Fibroblast of mammary gland (primary cell): Measurements from ENCODE around the gene POP7.

Source experiments
- DNase-seq: peaks from one replicate; pipeline ENCODE4 v3.0.0-alpha.2; 2010; ENCODE audit warnings: low read depth
- H3K4me3 ChIP-seq: 2 replicates; pipeline ENCODE4 v1.5.1; 2011; ENCODE audit warnings: low read depth, mild to moderate bottlenecking, low read length, moderate library complexity; ENCODE audit not compliant: control insufficient read depth
- TF ChIP-seq, protein P1 (sequence below): conservative IDR thresholded peaks from 2 replicates; pipeline ENCODE4 v1.5.1; 2011; ENCODE audit warnings: low read depth, low read length, inconsistent platforms; ENCODE audit not compliant: control insufficient read depth, insufficient read depth

Gene POP7

DNA sequence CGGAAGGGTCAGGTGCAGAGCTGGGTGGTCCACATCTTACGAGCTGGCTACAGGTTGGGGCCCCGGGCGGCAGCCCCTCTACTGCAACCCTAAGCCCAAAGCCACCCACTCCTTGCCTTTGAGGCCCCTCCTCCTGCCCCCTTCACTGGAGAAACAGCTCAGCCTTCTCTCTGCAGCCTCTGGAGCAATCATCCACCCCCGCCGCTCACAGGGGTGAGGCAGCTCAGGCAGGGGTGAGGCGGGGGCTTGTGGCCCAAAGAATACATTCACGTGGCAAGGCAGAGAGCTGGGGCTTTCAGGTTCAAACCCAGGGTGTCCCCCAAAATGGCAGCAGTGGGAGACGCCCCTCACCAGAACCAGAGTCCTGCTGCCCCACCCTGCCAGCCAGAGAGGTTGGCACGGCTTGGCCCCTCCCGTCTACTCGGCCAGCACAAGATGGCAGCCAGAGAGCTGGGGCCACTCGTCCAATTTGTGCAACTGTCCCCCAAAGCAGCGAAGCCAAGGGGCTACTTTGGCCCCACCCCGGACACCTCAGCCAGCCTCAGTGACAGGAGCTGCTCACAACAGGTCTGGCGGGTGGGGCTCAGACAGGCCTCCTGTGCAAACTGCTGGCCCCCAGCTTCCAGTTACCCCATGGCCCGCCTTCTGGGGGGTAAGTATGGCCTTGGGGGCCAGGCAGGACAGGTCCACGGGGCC, 25.2 kb upstream of the POP7 start:
- DNase-seq, result peak; percentile 42
- H3K4me3 ChIP-seq, result no peak overlapping the region
- TF ChIP-seq, protein P1, sequence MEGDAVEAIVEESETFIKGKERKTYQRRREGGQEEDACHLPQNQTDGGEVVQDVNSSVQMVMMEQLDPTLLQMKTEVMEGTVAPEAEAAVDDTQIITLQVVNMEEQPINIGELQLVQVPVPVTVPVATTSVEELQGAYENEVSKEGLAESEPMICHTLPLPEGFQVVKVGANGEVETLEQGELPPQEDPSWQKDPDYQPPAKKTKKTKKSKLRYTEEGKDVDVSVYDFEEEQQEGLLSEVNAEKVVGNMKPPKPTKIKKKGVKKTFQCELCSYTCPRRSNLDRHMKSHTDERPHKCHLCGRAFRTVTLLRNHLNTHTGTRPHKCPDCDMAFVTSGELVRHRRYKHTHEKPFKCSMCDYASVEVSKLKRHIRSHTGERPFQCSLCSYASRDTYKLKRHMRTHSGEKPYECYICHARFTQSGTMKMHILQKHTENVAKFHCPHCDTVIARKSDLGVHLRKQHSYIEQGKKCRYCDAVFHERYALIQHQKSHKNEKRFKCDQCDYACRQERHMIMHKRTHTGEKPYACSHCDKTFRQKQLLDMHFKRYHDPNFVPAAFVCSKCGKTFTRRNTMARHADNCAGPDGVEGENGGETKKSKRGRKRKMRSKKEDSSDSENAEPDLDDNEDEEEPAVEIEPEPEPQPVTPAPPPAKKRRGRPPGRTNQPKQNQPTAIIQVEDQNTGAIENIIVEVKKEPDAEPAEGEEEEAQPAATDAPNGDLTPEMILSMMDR, result no peak

GRCh38 chr7:100681491-100682227, 24.3 kb upstream of the POP7 start:
- TF ChIP-seq, protein P1, result no peak
- DNase-seq, result no peak
- H3K4me3 ChIP-seq, result no peak overlapping the region

DNA sequence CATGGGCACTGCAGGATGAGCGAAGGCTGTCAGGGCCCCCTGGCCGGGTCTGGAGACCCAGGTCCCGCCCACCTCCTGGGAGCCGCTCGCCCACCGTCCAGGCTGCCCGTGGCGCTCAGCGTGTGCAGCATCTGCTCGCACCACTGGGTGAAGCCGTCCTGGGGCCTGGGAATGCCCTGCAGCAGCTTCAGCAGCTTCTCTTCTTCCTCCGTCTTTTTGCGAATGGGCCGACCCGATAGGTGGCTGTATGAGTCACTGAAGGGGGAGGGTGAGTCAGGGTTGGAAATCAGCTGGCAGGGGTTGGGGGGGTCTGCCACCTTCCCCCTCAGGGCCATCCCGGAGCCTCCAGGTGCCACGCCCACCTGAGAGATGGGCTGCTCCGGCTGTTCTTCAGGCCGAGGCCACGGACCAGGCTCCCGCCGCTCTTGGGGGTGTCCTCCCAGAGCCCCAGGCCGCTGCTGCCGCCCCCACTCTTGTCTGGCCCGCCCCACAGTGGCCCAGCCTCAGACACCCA, 23.6 kb upstream of the POP7 start:
- TF ChIP-seq, protein P1, result no peak
- peak; percentile 64 for DNase-seq
- no peak overlapping the region for H3K4me3 ChIP-seq

- TF ChIP-seq, protein P1, result no peak
- H3K4me3 ChIP-seq, result no peak overlapping the region
- DNase-seq, result no peak
Measured at GRCh38 chr7:100682991-100683658, 22.8 kb upstream of the POP7 start.

- no peak for DNase-seq
- TF ChIP-seq, protein P1, result no peak
- H3K4me3 ChIP-seq, result no peak overlapping the region
Measured at GRCh38 chr7:100683659-100684533, 22.0 kb upstream of the POP7 start.

DNA sequence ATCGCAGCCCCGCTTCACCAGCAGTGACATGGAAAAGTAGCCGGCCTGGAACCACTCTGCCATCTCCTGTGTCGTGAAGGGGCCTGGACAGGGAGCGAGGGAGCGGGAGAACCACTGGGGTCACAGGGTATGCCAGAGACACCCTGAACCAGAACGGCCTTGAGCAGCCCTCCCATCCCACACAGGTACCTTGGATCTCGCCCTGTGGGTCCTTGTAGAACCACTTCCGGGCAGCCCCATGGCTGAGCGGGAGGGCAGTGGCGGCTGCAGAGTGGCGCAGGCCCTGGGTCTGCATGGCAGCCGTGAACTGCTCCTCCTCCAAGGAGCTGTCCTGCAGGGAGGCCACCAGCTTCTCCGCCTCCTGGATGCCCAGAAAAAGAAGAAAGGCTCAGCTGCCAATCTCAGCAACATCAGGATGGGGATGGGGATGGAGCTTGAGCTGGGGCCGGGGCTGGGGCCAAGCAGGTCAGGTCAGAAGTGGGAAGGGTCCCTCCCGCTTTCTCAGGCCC, 21.3 kb upstream of the POP7 start:
- H3K4me3 ChIP-seq, result no peak overlapping the region
- DNase-seq, result no peak
- TF ChIP-seq, protein P1, result no peak
